GM18526 (cell line): ENCODE results near the gene ASCL5.

Experiments
- POLR2A ChIP-seq: IDR thresholded peaks from 3 replicates; pipeline ENCODE4 v1.6.1; 2011; ENCODE audit not compliant: insufficient read length; ENCODE audit errors: extremely low read depth

Gene ASCL5

GRCh38 chr1:201091256-201091655 is 35.7 kb downstream of the ASCL5 start:
- no peak for TF ChIP-seq POLR2A

GRCh38 chr1:201090541-201090940 is 36.4 kb downstream of the ASCL5 start:
- TF ChIP-seq POLR2A, result no peak

- TF ChIP-seq POLR2A, result no peak
Measured at GRCh38 chr1:201089596-201089995, 37.4 kb downstream of the ASCL5 start.

- TF ChIP-seq POLR2A, result no peak
Measured at GRCh38 chr1:201088901-201089525, 38.0 kb downstream of the ASCL5 start.

GRCh38 chr1:201088395-201088794 is 38.6 kb downstream of the ASCL5 start:
- no peak for TF ChIP-seq POLR2A

GRCh38 chr1:201085902-201086735 is 40.9 kb downstream of the ASCL5 start:
- no peak for TF ChIP-seq POLR2A

- TF ChIP-seq POLR2A, result no peak
Measured at GRCh38 chr1:201084295-201084694, 42.7 kb downstream of the ASCL5 start.

GRCh38 chr1:201083741-201084140 is 43.2 kb downstream of the ASCL5 start:
- TF ChIP-seq POLR2A, result no peak

GRCh38 chr1:201080135-201080534 is 46.8 kb downstream of the ASCL5 start:
- no peak for TF ChIP-seq POLR2A

- no peak for TF ChIP-seq POLR2A
Measured at GRCh38 chr1:201077736-201078135, 49.2 kb downstream of the ASCL5 start.

GRCh38 chr1:201077116-201077515 is 49.9 kb downstream of the ASCL5 start:
- TF ChIP-seq POLR2A, result no peak

- TF ChIP-seq POLR2A, result no peak
Measured at GRCh38 chr1:201076092-201076491, 50.9 kb downstream of the ASCL5 start.

- TF ChIP-seq POLR2A, result no peak
Measured at GRCh38 chr1:201074018-201074417, 53.0 kb downstream of the ASCL5 start.

- TF ChIP-seq POLR2A, result no peak
Measured at GRCh38 chr1:201072922-201073321, 54.1 kb downstream of the ASCL5 start.

GRCh38 chr1:201072149-201072548 is 54.8 kb downstream of the ASCL5 start:
- no peak for TF ChIP-seq POLR2A

GRCh38 chr1:201069636-201070035 is 57.3 kb downstream of the ASCL5 start:
- no peak for TF ChIP-seq POLR2A
